K562 (cell line): Measurements from ENCODE around the gene ZNF837. TPM values are rescaled to one million over a fixed set of nuclear protein-coding genes. Genes with fewer than 3 reads are reported as not detected.
A peak's percentile ranks its signal among the peaks of the same experiment; 100 is the strongest.

Experiments
- CBX2 ChIP-seq: fragments of 200-600 bp; sonication (generic); IDR thresholded peaks from one replicate; pipeline ENCODE4 v1.6.1; 2012; ENCODE audit warnings: mild to moderate bottlenecking, low read length, inconsistent platforms; ENCODE audit not compliant: insufficient read depth, poor library complexity, severe bottlenecking
- ETV1 ChIP-seq: fragments of 450-650 bp; conservative IDR thresholded peaks from 2 replicates; pipeline ENCODE4 v1.6.1; 2016; ENCODE audit warnings: missing genetic modification characterization, control low read depth, low read depth, missing compliant biosample characterization
- HOMEZ ChIP-seq: fragments of 250-450 bp; sonication (Bioruptor Pico); IDR thresholded peaks from 2 replicates; pipeline ENCODE4 v1.4.0; 2020; ENCODE audit warnings: mild to moderate bottlenecking, moderate library complexity
- HOXB6 ChIP-seq: fragments of 250-450 bp; sonication (Bioruptor Pico); IDR thresholded peaks from 2 replicates; pipeline ENCODE4 v1.5.1; 2022; ENCODE audit warnings: mild to moderate bottlenecking, borderline replicate concordance
- NFE2 ChIP-seq: IDR thresholded peaks from 2 replicates; pipeline ENCODE4 v1.6.1; 2014; ENCODE audit warnings: antibody characterized with exemption, low read depth
- NR2F6 ChIP-seq: fragments of 450-650 bp; formaldehyde crosslinking; IDR thresholded peaks from 2 replicates; pipeline ENCODE4 v1.4.0; 2020; ENCODE audit warnings: mild to moderate bottlenecking
- SMAD1 ChIP-seq: fragments of 150-350 bp; IDR thresholded peaks from 2 replicates; pipeline ENCODE4 v1.6.1; 2014; ENCODE audit warnings: low read length, low read depth; ENCODE audit not compliant: partially characterized antibody
- SUPT5H ChIP-seq: fragments of 450-650 bp; IDR thresholded peaks from 2 replicates; pipeline ENCODE4 v1.6.1; 2016
- ZNF165 ChIP-seq: fragments of 250-450 bp; sonication (Bioruptor Pico); IDR thresholded peaks from 2 replicates; pipeline ENCODE4 v1.4.0; 2020; ENCODE audit warnings: borderline replicate concordance
- ZNF277 ChIP-seq: fragments of 250-450 bp; sonication (Bioruptor Pico); IDR thresholded peaks from 2 replicates; pipeline ENCODE4 v1.8.0; 2022; ENCODE audit warnings: inconsistent platforms, mild to moderate bottlenecking, moderate library complexity, borderline replicate concordance
- polyA plus RNA-seq, 8 experiments: library from polyadenylated mRNA; depleted of rRNA in 4 of 8; stranded (reverse) in 5 of 8; unstranded in 3 of 8; fragments of >200 nt; fragmentation: Nextera tagmentation in 2 of 8; fragmentation: Illumina TruSeq in 1 of 8; extraction: Ambion mirVana in 2 of 8; extraction: Trizol in 1 of 8; gene quantifications; 2 replicates each; pipeline versions ENCODE4 v1.2.1 to v1.2.3, GENCODE V29; 2011 to 2014; ENCODE audit warnings: inconsistent platforms in 1 of 8, missing spikeins in 1 of 8
- total RNA-seq, 7 experiments: library from RNA; depleted of rRNA in 6 of 7; stranded (reverse); fragments of >200 nt in 6 of 7; fragmentation: Illumina TruSeq in 2 of 7; extraction: Trizol in 2 of 7; gene quantifications; 2 replicates each; pipeline versions ENCODE4 v1.2.1 to v1.2.3, GENCODE V29; 2011 to 2021; ENCODE audit warnings: low replicate concordance in 1 of 7
- TF ChIP-seq, protein P1 (sequence below): fragments of 450-650 bp; IDR thresholded peaks from 2 replicates; pipeline ENCODE4 v1.6.1; 2016; ENCODE audit warnings: low read depth
- TF ChIP-seq, protein P2 (sequence below): fragments of 250-450 bp; sonication (Bioruptor Pico); IDR thresholded peaks from 2 replicates; pipeline ENCODE4 v1.8.0; 2021; ENCODE audit warnings: borderline replicate concordance, mild to moderate bottlenecking, moderate library complexity; ENCODE audit not compliant: poor library complexity, severe bottlenecking
- TF ChIP-seq, protein P3 (sequence below): conservative IDR thresholded peaks from 2 replicates; pipeline ENCODE4 v1.6.1; 2011; ENCODE audit warnings: low read depth, mild to moderate bottlenecking, low read length; ENCODE audit not compliant: control insufficient read depth

The ZNF837 gene
- total and polyA plus RNA-seq, 9 of the 15 experiments (the other 6 are each of a cell fraction or from before 2014, with no cell fraction given), result 0.11 to 2.1 (median 0.57) TPM; not detected in 4

DNA sequence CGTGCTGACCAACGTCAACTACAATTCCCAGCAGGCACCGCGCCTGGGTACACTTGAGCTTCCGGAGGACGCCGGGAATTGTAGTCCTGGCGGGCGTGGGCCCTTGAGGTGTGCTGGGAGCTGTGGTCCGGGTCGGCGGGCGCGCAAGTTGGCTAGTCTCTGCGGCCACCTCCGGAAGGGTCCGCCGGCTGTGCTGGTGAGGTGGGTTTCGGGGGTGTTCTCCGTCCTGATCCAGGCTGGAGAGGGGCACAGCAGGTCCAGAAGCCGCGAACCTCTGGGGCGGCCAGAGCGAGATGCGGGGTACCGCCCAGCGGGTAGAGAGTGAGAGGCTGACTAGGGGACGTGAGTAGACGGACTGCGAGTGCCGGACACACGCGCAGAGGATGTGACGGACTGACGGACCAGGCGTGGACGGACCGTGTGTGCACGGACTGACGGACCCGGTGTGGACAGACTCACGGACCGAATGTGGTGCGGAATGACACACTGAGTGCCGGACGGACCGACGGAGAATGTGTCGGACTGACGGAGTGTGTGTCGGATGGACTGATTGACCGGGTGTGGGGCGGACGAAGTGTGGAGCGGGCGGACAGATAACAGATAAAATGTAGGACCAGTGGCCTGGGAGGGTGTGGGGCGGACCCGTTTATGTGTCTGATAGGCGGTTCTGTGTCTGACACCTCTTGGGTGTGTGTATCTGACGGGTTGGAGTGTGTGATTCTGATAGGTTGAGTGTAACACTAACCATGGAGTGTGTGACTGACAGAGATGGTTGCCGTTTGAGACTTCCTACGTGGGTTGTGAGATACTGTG lies 53.7 kb downstream of the ZNF837 start, which contains the start of gene ZSCAN22 (continued):
- TF ChIP-seq, protein P1, sequence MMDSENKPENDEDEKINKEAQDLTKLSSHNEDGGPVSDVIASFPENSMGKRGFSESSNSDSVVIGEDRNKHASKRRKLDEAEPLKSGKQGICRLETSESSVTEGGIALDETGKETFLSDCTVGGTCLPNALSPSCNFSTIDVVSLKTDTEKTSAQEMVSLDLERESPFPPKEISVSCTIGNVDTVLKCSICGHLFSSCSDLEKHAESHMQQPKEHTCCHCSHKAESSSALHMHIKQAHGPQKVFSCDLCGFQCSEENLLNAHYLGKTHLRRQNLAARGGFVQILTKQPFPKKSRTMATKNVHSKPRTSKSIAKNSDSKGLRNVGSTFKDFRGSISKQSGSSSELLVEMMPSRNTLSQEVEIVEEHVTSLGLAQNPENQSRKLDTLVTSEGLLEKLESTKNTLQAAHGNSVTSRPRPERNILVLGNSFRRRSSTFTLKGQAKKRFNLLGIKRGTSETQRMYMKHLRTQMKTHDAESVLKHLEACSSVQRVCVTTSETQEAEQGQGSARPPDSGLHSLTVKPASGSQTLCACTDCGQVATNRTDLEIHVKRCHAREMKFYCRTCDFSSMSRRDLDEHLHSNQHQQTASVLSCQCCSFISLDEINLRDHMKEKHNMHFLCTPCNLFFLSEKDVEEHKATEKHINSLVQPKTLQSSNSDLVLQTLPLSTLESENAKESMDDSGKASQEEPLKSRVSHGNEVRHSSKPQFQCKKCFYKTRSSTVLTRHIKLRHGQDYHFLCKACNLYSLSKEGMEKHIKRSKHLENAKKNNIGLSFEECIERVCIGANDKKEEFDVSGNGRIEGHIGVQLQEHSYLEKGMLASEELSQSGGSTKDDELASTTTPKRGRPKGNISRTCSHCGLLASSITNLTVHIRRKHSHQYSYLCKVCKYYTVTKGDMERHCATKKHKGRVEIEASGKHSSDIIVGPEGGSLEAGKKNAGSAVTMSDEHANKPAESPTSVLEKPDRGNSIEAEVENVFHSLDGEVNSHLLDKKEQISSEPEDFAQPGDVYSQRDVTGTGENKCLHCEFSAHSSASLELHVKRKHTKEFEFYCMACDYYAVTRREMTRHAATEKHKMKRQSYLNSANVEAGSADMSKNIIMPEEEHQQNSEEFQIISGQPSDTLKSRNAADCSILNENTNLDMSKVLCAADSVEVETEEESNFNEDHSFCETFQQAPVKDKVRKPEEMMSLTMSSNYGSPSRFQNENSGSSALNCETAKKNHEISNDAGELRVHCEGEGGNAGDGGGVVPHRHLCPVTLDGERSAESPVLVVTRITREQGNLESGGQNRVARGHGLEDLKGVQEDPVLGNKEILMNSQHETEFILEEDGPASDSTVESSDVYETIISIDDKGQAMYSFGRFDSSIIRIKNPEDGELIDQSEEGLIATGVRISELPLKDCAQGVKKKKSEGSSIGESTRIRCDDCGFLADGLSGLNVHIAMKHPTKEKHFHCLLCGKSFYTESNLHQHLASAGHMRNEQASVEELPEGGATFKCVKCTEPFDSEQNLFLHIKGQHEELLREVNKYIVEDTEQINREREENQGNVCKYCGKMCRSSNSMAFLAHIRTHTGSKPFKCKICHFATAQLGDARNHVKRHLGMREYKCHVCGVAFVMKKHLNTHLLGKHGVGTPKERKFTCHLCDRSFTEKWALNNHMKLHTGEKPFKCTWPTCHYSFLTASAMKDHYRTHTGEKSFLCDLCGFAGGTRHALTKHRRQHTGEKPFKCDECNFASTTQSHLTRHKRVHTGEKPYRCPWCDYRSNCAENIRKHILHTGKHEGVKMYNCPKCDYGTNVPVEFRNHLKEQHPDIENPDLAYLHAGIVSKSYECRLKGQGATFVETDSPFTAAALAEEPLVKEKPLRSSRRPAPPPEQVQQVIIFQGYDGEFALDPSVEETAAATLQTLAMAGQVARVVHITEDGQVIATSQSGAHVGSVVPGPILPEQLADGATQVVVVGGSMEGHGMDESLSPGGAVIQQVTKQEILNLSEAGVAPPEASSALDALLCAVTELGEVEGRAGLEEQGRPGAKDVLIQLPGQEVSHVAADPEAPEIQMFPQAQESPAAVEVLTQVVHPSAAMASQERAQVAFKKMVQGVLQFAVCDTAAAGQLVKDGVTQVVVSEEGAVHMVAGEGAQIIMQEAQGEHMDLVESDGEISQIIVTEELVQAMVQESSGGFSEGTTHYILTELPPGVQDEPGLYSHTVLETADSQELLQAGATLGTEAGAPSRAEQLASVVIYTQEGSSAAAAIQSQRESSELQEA, result no peak
- TF ChIP-seq CBX2 (no peak), SMAD1 (no peak), HOXB6 (CRISPR knock-in tag) (no peak), SUPT5H (peak; percentile 95), ZNF165 (CRISPR knock-in tag) (0 out of 2 replicates have a peak, but pooled peaks have one; percentile 81), NR2F6 (CRISPR knock-in tag) (no peak), ZNF277 (CRISPR knock-in tag) (no peak), HOMEZ (no peak), NFE2 (peak; percentile 38; the same call in 1 of the 2 replicates), ETV1 (peak; percentile 83)
- TF ChIP-seq, protein P2, sequence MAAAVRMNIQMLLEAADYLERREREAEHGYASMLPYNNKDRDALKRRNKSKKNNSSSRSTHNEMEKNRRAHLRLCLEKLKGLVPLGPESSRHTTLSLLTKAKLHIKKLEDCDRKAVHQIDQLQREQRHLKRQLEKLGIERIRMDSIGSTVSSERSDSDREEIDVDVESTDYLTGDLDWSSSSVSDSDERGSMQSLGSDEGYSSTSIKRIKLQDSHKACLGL (CRISPR knock-in tag), result peak; percentile 14
- TF ChIP-seq, protein P3, sequence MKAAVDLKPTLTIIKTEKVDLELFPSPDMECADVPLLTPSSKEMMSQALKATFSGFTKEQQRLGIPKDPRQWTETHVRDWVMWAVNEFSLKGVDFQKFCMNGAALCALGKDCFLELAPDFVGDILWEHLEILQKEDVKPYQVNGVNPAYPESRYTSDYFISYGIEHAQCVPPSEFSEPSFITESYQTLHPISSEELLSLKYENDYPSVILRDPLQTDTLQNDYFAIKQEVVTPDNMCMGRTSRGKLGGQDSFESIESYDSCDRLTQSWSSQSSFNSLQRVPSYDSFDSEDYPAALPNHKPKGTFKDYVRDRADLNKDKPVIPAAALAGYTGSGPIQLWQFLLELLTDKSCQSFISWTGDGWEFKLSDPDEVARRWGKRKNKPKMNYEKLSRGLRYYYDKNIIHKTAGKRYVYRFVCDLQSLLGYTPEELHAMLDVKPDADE, result peak; percentile 99
